Activated CD8-positive, alpha-beta T cell treated with anti-CD3 and anti-CD28 coated beads for 36 hours (primary cell): ENCODE data around the gene SCFD2. TPM values are rescaled to one million over a fixed set of nuclear protein-coding genes. Genes with fewer than 3 reads are reported as not detected.

Source experiments
- ATAC-seq: fragments of 200-7000 bp; cut with Tn5 transposase; one replicate; pipeline ENCODE4 v1.10.0; 2021; ENCODE audit warnings: mild to moderate bottlenecking, moderate library complexity
- CTCF ChIA-PET: fragments of 350-600 bp; sonication (Branson Sonifier 250); formaldehyde crosslinking; loops from one replicate; lab custom pipeline; 2021; ENCODE audit warnings: antibody characterized with exemption; lab: Charles Lee
- POLR2A ChIA-PET: fragments of 350-600 bp; sonication (Branson Sonifier 250); formaldehyde crosslinking; loops from one replicate; lab custom pipeline; 2021; ENCODE audit warnings: antibody characterized with exemption; lab: Charles Lee
- DNase-seq: peaks from one replicate; pipeline ENCODE4 v3.0.0-alpha.2; 2020
- H3K27ac Mint-ChIP-seq: one replicate; pipeline ENCODE4 v1.8.0; 2021; ENCODE audit warnings: mild to moderate bottlenecking, mixed read lengths
- H3K27me3 Mint-ChIP-seq: one replicate; pipeline ENCODE4 v1.8.0; 2021; ENCODE audit warnings: mixed read lengths
- H3K36me3 Mint-ChIP-seq: one replicate; pipeline ENCODE4 v1.8.0; 2021; ENCODE audit warnings: low read depth, mixed read lengths
- H3K4me1 Mint-ChIP-seq: one replicate; pipeline ENCODE4 v1.8.0; 2021; ENCODE audit warnings: low read depth, mixed read lengths
- H3K4me3 Mint-ChIP-seq: one replicate; pipeline ENCODE4 v1.8.0; 2021; ENCODE audit warnings: mild to moderate bottlenecking, moderate library complexity, mixed read lengths
- H3K9me3 Mint-ChIP-seq: one replicate; pipeline ENCODE4 v1.8.0; 2021; ENCODE audit warnings: mixed read lengths
- intact Hi-C: fragments of 100-400 bp; cut with micrococcal nuclease; formaldehyde crosslinking; loops from one replicate; pipeline ENCODE4 v1.10.0; 2022
- total RNA-seq, 2 experiments: library from RNA; stranded (reverse); gene quantifications; one replicate each; pipeline ENCODE4 v1.2.3, GENCODE V29; 2021
- TF ChIP-seq, protein P1 (sequence below): fragments of 200-600 bp; IDR thresholded peaks from one replicate; pipeline ENCODE4 v1.8.0; 2022; ENCODE audit warnings: antibody characterized with exemption, mild to moderate bottlenecking

Gene SCFD2
- total RNA-seq, 2 experiments from 2014 or later: 21.4 to 22.1 TPM

DNA sequence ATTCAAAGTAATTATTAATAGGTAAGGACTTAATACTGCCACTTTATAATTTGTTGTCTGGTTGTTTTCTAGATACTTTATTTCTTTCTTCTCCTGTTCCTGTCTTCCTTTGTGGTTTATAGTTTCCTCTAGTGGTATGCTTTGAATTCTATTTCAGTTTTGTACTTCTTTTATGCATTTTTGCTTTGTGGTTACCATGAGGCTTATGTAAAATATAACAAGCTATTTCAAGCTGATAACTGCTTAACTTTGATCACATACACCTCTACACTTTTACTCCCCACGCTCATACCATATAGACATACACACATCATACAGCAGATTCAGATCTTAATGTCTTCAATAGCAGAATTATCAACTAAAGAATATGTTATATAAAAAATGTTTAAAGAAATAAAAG is 192.3 kb downstream of the SCFD2 start:
- H3K27me3 Mint-ChIP-seq: no peaks in the 10 kb centered on the region
- H3K4me3 Mint-ChIP-seq: no peak overlapping the region
- peaks cover 14% of the 10 kb centered on the region for H3K9me3 Mint-ChIP-seq
- peaks cover 48% of the 10 kb centered on the region for H3K36me3 Mint-ChIP-seq
- ATAC-seq: no peak
- TF ChIP-seq, protein P1, sequence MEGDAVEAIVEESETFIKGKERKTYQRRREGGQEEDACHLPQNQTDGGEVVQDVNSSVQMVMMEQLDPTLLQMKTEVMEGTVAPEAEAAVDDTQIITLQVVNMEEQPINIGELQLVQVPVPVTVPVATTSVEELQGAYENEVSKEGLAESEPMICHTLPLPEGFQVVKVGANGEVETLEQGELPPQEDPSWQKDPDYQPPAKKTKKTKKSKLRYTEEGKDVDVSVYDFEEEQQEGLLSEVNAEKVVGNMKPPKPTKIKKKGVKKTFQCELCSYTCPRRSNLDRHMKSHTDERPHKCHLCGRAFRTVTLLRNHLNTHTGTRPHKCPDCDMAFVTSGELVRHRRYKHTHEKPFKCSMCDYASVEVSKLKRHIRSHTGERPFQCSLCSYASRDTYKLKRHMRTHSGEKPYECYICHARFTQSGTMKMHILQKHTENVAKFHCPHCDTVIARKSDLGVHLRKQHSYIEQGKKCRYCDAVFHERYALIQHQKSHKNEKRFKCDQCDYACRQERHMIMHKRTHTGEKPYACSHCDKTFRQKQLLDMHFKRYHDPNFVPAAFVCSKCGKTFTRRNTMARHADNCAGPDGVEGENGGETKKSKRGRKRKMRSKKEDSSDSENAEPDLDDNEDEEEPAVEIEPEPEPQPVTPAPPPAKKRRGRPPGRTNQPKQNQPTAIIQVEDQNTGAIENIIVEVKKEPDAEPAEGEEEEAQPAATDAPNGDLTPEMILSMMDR: no peak
- H3K4me1 Mint-ChIP-seq: peaks cover 18% of the 10 kb centered on the region
- no peak for DNase-seq
- ChIA-PET POLR2A (no interaction called here), CTCF (no interaction called here)
- intact Hi-C loops: no loop called here
- no peak overlapping the region for H3K27ac Mint-ChIP-seq

DNA sequence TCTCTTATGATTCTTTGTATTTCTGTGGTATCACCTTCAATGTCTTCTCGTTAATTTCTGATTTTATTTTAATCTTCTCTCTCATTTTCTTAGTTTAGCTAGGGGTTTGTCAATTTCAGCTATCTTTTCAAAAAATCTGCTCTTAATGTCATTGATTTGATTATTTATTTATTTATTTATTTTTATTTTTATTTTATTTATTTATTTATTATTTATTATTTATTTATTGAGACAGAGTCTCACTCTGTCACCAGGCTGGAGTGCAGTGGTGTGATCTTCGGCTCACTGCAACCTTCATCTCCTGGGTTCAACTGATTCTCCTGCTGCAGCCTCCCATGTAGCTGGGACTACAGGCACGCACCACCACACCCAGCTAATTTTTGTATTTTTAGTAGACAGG is 194.1 kb downstream of the SCFD2 start:
- peaks cover 13% of the 10 kb centered on the region for H3K9me3 Mint-ChIP-seq
- DNase-seq (no peak), ATAC-seq (no peak)
- ChIA-PET CTCF (no interaction called here), POLR2A (no interaction called here)
- H3K27ac Mint-ChIP-seq: no peak overlapping the region
- H3K36me3 Mint-ChIP-seq: peaks cover 34% of the 10 kb centered on the region
- H3K4me1 Mint-ChIP-seq: peaks cover 14% of the 10 kb centered on the region
- TF ChIP-seq, protein P1: no peak
- H3K27me3 Mint-ChIP-seq: no peaks in the 10 kb centered on the region
- H3K4me3 Mint-ChIP-seq: no peak overlapping the region
- intact Hi-C loops: no loop called here

DNA sequence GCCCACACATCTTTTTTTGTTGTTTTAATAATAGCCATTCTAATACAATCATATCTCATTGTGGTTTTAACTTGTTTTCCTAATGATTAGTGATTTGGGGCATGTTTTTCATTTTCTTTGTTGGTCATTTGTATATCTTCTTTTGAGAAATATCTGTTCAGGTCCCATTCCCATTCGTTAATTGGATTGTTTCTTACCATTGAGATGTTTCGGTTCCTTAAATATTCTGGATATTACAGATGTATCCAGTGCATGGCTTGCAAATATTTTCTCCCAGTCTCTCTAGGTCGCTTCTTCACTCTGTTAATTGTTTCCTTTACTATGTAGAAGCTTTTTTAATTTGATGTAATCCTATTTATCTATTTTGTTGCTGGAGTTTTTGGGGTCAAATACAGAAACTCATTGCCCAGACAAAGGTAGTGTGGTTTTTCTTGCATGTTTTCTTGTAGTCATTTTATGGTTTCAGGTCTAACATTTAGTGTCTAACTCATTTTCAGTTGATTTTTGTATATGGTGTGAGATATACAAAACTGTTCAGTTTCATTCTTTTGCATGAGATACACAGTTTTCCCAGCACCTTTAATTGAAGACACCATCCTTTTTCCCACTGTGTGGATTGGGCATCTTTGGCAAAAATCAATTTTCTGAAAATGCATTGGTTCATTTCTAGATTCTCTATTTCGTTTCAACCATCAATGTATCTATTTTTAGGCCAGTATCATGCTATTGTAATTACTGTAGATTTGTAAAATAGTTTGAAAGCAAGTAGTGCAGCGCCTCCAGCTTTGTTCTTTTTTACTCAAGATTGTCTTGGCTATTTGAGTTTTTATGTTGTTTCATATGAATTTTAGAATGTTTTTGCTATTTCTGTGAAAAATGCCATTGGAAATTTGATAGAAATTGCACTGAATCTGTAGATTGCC is 195.9 kb downstream of the SCFD2 start:
- ChIA-PET POLR2A (no interaction called here), CTCF (no interaction called here)
- Mint-ChIP-seq H3K27ac (no peak overlapping the region), H3K27me3 (no peaks in the 10 kb centered on the region), H3K9me3 (peaks cover 14% of the 10 kb centered on the region), H3K4me3 (no peak overlapping the region), H3K36me3 (peaks cover 32% of the 10 kb centered on the region), H3K4me1 (peaks cover 9% of the 10 kb centered on the region)
- no peak for DNase-seq
- intact Hi-C loops: no loop called here
- ATAC-seq: no peak
- TF ChIP-seq, protein P1: no peak

- Mint-ChIP-seq H3K4me1 (no peaks in the 10 kb centered on the region), H3K36me3 (peaks cover 25% of the 10 kb centered on the region), H3K27ac (no peak overlapping the region), H3K9me3 (peaks cover 10% of the 10 kb centered on the region), H3K27me3 (no peaks in the 10 kb centered on the region), H3K4me3 (no peak overlapping the region)
- ATAC-seq: no peak
- TF ChIP-seq, protein P1: no peak
- intact Hi-C loops: no loop called here
- ChIA-PET CTCF (no interaction called here), POLR2A (no interaction called here)
- no peak for DNase-seq
These were observed 197.6 kb downstream of the SCFD2 start for GRCh38 chr4:53168228-53168627.

GRCh38 chr4:53162969-53163368 is 202.9 kb downstream of the SCFD2 start:
- no peak overlapping the region for H3K27ac Mint-ChIP-seq
- DNase-seq: no peak
- H3K4me1 Mint-ChIP-seq: no peaks in the 10 kb centered on the region
- H3K36me3 Mint-ChIP-seq: peaks cover 20% of the 10 kb centered on the region
- TF ChIP-seq, protein P1: no peak
- ATAC-seq: no peak
- no peak overlapping the region for H3K4me3 Mint-ChIP-seq
- ChIA-PET CTCF (no interaction called here), POLR2A (no interaction called here)
- no peaks in the 10 kb centered on the region for H3K27me3 Mint-ChIP-seq
- intact Hi-C loops: no loop called here
- H3K9me3 Mint-ChIP-seq: peaks cover 6% of the 10 kb centered on the region
